ENCODE measurements around the gene NECTIN1. TPM values are rescaled to one million over a fixed set of nuclear protein-coding genes. Genes with fewer than 3 reads are reported as not detected.
A peak's percentile ranks its signal among the peaks of the same experiment; 100 is the strongest.

Gene NECTIN1
- total RNA-seq, 1 experiment from 2014 or later: 23.8 TPM

GRCh38 chr11:119755356-119756071 is 26.5 kb upstream of the NECTIN1 start:
- Histone ChIP-seq H3K4me1 (ENCODE audit: control insufficient read depth in 1 of 2, insufficient read depth in 2 of 2, low read length in 2 of 2) (peaks cover 13 to 29% of the 10 kb centered on the region in 2 experiments), H3K79me2 (ENCODE audit: insufficient read depth, low read length) (no peaks in the 10 kb centered on the region), H3K9me2 (ENCODE audit: insufficient read depth) (no peaks in the 10 kb centered on the region), H3K27ac (ENCODE audit: low read depth, low read length) (no peak overlapping the region), H3K36me3 (ENCODE audit: control insufficient read depth in 1 of 2, insufficient read depth in 2 of 2, low read length in 2 of 2) (no peaks in the 10 kb centered on the region), H3K4me2 (ENCODE audit: low read length) (no peak overlapping the region; the same call in 1 of the 2 replicates), H3K9me3 (ENCODE audit: control insufficient read depth in 1 of 2, insufficient read depth in 1 of 2, low read depth in 1 of 2, low read length in 2 of 2) (no peaks in the 10 kb centered on the region), H3K9ac (ENCODE audit: low read length) (no peak overlapping the region), H3K27me3 (ENCODE audit: insufficient read depth, low read length) (no peaks in the 10 kb centered on the region), H4K20me1 (ENCODE audit: insufficient read depth) (no peaks in the 10 kb centered on the region), H2AFZ (ENCODE audit: low read depth, low read length, poor library complexity, severe bottlenecking) (no peak overlapping the region), H3K4me3 (replicated peaks in 1 of 2; ENCODE audit: low read depth in 1 of 2, low read length in 2 of 2) (no peak overlapping the region)
- intact Hi-C loops (cut with micrococcal nuclease): no loop called here
- POLR2A ChIA-PET: no interaction called here
- CTCF ChIA-PET: no interaction called here
- ATAC-seq (peak; percentile 37; the same call in 1 of the 2 replicates), DNase-seq (ENCODE audit: low read depth, low spot score) (no peak)
- TF ChIP-seq EZH2 (IDR thresholded peaks at IDR 0.05) (no peak), EZH2phosphoT487 (IDR thresholded peaks at IDR 0.05; ENCODE audit: borderline replicate concordance) (no peak), CEBPB (IDR thresholded peaks at IDR 0.05; ENCODE audit: low read depth) (no peak), SIN3A (IDR thresholded peaks at IDR 0.05; ENCODE audit: low read depth) (no peak), SRF (IDR thresholded peaks at IDR 0.05; ENCODE audit: low read depth) (no peak), TCF7L2 (IDR thresholded peaks at IDR 0.05; ENCODE audit: borderline replicate concordance, extremely low read depth, insufficient read depth, insufficient read length) (no peak), EGR1 (IDR thresholded peaks at IDR 0.05; ENCODE audit: low read depth) (no peak), FOSL1 (IDR thresholded peaks at IDR 0.05; ENCODE audit: low read depth) (no peak)
- TF ChIP-seq, protein P1, sequence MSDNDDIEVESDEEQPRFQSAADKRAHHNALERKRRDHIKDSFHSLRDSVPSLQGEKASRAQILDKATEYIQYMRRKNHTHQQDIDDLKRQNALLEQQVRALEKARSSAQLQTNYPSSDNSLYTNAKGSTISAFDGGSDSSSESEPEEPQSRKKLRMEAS (IDR thresholded peaks at IDR 0.05): no peak
- TF ChIP-seq, protein P2, sequence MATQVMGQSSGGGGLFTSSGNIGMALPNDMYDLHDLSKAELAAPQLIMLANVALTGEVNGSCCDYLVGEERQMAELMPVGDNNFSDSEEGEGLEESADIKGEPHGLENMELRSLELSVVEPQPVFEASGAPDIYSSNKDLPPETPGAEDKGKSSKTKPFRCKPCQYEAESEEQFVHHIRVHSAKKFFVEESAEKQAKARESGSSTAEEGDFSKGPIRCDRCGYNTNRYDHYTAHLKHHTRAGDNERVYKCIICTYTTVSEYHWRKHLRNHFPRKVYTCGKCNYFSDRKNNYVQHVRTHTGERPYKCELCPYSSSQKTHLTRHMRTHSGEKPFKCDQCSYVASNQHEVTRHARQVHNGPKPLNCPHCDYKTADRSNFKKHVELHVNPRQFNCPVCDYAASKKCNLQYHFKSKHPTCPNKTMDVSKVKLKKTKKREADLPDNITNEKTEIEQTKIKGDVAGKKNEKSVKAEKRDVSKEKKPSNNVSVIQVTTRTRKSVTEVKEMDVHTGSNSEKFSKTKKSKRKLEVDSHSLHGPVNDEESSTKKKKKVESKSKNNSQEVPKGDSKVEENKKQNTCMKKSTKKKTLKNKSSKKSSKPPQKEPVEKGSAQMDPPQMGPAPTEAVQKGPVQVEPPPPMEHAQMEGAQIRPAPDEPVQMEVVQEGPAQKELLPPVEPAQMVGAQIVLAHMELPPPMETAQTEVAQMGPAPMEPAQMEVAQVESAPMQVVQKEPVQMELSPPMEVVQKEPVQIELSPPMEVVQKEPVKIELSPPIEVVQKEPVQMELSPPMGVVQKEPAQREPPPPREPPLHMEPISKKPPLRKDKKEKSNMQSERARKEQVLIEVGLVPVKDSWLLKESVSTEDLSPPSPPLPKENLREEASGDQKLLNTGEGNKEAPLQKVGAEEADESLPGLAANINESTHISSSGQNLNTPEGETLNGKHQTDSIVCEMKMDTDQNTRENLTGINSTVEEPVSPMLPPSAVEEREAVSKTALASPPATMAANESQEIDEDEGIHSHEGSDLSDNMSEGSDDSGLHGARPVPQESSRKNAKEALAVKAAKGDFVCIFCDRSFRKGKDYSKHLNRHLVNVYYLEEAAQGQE (IDR thresholded peaks at IDR 0.05; ENCODE audit: low read depth): no peak
- no TSS peak for BruUV-seq (replicated peaks)
- RAD21 ChIA-PET (ENCODE audit: low non-redundant PET in 1 of 2, low total read pairs in 2 of 2, uncharacterized antibody in 2 of 2, unreplicated experiment in 2 of 2): no interaction called here

Measured in HCT116 (cell line).